GM19043 (cell line): ENCODE data around the gene CSF1.
"Not testable (repeated sequence)": the region's sequence is repeated elsewhere in the genome, so short reads cannot be mapped to it uniquely, and the experiment has no call there.

Experiments used
- ATAC-seq: cut with Tn5 transposase; IDR thresholded peaks from one replicate; pipeline ENCODE4 v1.9.1; 2021; ENCODE audit warnings: low read depth; ENCODE audit not compliant: unreplicated experiment

Gene CSF1

DNA sequence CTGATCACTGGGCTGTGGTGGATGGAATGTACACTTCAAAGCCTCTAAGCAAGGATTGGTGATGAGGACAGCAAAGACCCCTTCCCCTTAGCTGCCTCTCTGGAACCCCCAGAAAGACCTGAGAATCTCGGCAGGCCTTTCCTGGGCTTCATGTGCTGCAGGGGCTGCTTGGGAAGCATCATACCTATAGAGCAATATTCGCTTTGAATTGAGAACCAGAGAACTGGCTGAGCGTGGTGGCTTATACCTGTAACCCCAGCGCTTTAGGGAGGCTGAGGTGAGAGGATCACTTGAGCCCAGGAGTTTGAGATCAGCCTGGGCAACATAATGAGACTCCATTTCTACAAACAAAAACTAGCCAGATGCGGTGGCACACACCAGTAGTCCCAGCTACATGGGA is 22.0 kb downstream of the CSF1 start:
- ATAC-seq = no peak

DNA sequence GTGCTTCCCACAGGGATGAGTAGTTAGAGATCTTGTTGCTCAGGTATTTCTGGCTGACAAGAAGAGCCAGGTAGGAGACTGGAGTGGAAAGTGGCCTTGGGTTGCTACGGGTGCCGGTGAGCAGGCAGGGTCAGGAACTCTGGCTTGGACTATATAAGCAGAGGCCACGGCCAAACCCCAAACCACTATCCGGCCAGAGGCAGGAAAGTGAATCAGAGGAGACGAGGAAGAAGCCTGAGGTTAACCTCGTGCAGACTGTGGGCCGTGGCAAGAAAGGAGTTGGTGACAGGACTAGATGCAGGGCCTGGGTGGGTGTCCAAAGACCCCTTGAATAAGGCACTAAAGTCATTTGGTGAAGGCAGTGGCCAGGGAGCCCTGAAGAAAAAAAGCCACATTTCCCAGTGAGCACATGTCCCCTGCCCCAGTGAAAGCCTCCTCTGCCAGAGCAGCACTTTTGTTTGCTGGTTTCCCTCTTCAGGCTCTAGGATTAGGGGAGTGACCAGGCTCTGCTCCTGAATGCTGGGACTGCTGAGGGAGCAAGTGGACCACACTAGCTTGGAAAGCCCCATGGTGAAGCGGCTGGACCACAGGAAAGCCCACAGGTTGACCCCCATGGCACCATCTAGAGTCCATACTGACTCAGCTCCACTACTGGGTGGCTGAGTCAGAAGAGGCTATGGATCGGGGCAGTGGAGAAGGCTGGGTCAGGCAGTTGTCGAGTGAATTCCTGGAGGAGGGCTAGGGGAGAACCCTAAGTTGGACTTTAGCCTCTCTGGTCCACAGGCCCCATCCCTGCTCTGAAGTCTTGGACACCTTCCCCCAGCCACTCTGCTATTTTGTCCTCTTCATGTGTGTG is 23.4 kb downstream of the CSF1 start:
- ATAC-seq = no peak

DNA sequence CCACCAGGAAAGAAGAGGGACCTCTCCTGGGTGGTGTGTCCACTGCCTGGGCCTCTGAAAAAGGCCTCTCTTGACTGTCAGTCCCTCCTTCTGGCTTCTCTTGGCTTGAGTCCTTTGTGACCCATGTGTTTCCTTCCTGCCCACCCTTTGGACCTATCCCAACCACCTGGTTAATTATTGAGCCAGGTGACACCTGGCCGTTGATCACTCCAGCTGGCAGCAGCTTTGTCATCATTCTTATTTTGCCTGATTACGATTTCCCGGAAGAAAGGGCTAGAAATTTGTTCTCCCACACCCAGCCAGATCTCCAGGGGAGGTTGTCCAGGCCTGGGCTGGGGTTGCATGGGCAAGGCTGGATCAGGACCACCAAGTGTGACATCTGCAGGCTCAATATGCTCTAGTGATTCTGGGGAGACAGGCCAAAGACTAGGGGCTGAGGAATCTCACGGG is 24.8 kb downstream of the CSF1 start:
- ATAC-seq = no peak

DNA sequence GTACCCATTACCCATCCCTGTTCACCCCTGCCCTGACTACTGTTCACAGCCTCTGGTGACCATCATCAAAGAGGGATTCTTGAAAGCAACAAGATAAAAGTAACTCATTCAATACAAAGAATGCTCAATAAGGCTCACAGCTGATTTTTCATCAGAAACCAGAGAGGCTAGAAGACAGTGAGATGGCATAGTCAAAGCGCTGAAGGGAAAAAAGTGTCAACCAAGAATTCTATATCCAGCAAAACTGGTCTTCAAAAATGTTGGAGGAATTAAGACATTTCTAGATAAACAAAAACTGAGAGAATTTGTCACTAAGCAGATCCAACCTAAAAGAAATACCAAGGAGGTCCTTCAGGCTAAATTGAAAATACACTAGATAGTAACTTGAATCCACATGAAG is 27.1 kb downstream of the CSF1 start:
- ATAC-seq = no peak

DNA sequence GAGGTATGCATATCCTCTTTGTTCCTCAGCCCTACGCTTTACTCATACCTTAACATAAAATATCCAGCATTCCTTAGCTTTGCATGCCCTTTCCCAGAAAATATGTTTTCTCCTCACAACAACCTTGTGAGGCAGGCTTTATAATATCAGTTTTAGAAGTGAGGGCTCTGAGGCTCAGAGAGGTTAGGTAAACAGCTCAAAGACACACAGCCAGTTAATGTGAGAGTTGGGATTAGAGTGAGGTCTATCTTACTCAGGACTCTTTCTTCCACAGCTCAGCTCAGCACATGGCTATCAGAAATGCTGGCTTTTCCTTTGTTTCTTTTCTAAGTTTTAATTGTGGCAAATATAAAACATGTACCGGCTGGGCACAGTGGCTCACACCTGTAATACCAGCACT is 27.9 kb downstream of the CSF1 start:
- ATAC-seq = no peak

DNA sequence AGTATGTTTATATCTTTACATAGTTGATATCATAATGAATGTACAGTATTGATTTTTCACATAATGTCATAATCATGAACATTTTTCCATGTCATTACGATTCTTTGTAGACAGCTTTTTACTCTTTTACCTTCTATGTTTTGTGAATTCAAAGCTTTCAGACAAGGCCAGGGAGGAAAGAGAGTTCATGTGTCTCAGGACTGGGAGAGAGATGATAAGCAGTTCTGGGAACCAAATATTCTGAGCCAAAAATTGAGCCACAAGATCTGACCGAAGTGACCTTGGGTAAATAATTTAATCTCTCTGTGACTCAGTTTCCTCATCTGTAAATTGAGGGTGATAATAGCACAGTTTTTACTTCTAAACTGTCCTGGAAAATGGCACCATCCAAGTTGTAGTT is 31.8 kb downstream of the CSF1 start:
- no peak for ATAC-seq

DNA sequence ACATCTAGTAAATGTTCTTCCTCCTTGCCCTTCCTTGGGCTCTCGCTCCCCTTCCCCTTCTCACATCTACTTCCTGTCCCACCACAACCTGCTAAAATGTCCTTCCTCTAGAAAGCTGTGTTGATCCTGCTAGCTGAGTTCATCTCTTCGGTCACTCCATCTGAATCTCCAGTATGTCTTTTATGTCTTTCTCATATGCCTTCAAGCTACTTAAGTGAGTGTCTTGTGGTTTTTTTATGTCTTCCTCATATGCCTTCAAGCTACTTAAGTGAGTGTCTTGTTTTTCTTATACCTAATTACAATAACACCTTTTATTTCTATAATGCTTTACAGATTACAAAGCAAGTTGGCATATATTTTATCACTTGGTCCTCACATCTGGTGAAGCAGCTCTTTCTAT is 33.9 kb downstream of the CSF1 start:
- no peak for ATAC-seq

DNA sequence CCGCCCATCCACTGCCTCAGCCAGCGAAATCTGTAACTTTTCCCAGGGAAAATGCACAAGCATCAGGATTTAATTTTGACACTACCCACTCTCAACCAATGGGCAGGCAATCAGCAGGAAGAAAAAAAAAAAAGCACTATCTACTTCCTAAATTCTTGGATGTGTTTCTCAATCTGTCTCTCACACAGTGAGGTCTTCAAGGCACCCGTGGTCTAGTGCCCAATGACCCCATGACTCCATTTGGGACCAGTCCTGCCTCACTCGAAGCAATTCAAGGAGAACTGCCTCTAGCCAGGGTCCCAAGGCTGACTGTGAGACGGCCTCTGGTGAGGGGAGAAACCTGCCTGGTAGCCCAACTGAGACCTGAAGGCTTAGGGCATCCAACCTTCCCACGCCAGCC is 35.9 kb downstream of the CSF1 start:
- no peak for ATAC-seq

DNA sequence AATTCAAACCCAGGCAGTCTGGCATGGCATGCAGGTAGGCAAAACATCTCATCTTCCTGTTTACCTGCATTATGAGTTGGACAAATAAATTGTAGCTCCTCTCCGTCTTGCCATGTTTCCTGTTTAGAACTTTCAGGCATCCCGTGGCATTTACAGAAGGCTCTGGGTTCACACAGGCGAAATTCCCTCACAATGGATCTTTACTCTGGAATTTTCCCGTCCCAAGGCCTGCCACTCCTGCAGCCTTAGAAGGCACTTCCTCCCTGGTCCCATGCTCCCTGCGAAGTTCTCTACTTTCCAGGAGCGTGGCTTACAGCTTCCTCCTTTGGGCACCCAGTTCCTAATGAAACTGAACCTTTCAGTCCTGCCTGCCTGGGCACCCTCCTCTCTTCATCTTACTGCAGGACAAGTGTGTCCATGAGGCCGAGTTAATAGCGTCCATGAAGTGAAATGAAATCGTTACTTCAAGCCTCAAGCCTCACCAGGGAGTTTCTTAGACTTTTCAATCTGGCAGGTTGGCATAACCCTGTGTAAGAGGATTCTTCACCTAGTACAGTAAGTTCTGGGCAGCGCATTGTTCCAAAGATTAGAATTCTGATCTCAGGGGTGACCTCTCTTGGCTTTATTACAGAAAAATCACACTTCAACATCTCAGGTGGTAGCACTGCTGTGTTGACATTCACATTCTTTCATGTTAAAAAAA is 37.1 kb downstream of the CSF1 start:
- no peak for ATAC-seq

DNA sequence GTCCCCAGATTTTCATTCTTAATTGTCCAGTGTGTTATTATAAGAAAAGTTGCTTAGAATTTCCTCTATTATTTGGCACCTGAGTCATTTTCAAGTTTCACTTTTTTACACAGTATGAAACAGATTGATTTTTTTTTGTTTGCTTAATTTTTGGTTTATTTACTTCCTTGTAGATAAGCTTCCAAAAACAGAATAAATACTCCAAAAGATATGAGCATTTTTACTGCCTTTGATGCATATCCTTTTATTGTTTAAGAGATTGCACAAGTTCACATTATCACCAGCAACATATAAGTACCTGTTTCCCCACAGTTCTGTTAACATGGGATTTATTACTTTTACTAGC is 37.6 kb downstream of the CSF1 start:
- no peak for ATAC-seq

DNA sequence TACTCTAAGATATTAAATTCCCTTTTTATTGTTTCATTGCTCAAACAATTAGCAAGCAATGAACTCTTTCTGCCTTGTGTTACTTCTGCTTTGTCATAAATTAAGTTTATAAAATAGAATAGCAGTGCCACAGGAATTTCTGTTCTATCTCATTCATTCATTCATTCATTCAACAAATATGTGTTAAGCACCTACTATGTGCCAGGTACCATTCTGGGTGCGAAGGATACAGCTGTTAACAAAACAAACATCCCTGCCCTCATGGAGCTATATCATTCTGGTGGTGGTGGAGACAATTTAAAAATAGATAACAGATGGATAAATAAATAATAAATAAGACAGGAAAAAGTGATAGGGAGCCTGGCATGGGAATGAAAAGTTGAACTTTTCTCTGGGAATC is 39.4 kb downstream of the CSF1 start:
- ATAC-seq = no peak

DNA sequence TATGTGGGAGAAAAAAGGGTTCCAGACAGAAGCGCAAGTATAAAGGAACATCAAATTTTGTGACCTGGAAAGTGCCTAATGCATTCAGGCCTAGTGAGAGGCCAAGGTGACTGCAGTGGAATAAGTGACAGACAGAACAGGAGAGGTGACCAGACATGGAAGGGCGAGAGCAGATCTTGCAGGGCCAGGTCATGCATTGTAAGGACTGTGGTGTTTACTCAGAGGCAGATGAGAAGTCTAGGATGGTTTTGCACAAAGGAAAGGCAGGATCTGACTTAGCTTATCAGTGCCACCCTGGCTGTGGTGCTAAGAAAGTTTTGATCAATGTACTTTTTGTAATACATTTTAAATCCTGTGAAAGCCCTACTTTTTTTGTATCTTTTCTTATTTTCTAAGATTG is 39.9 kb downstream of the CSF1 start:
- ATAC-seq = no peak

DNA sequence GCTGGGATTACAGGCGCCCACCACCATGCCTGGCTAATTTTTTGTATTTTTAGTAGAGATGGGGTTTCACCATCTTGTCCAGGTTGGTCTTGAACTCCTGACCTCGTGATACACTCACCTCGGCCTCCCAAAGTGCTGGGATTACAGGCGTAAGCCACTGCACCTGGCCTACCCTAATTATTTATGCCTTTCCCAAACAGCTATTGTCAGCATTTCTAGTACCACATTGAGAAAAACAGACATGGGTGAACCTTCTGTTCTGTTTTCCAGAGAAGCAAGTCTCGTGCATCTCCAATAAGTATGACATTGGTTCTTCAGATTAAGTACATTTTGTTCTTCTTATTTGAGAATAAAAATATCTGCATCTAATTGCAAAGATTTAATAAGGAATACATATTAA is 40.9 kb downstream of the CSF1 start:
- not testable (repeated sequence) for ATAC-seq

DNA sequence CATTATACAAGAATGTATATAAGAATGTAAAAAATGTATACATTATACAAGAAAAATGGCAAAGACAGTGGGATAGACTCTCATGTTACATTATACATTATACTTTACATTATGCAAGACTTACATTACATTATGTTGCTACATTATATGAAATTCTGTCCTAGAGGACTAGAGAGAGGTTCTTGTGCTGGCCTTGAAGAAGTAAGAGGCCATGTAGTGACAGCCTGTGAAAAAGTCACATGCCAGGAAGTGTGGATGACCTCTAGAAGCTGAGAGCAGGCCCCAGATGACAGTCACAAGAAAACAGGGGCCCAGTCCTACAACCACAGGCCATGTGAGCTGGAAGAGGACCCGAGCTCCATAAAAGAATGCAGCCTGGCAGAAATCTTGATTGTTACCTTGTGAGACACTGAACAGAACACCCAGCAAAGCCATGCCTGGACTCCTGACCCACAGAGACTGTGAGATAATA is 43.4 kb downstream of the CSF1 start:
- ATAC-seq = no peak

DNA sequence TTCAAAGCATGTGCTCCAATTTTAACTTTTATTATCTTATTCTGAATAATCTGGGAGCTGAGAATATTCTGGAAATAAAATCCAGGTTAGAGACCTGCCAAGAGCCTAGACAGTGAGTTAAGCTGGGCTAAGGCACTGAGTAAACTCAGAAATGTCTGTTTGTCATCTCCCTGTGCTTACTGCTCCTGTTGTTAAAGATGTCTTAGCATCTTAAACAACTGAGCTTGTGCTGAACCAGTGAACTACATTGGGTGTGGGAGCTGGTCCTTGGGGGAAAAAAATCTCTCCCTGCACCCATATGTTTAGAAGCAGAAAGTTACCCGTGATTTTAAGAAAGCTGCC is 49.0 kb downstream of the CSF1 start:
- ATAC-seq = no peak

DNA sequence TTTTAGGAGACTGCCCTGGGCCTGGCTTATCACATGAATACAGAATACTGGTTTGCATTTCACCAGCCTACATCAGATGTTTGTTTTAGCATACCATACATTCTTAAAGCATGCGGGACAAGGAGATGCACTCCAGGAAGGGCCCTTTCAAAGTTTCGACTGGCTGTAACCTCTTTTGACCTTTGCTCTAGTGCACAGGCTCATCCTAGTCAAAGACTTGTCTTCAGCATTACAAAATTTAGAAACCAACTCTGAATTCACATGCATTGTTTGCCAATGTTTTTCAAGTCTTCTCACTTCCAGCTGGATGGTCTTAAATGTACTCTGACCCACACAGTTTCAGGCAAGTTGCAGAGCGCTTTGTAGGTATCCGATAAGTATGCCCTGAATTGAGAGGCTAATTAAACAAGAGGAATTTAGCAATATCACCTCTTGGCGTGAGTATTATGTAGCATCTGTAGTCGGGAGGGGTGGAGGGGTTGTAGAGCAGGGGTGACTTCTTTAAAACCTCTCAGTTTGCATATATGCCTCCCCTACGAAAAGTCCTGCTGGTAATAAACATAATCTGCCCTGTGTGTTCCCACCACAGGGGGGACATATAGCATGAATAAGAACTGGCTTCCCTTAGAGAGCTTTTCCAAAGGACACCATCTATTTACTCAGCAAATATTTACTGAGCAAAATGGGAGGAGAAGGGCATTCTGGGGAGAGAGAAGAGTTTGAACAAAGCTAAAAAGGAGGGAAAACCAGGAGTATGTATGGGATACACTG is 49.5 kb downstream of the CSF1 start:
- no peak for ATAC-seq

DNA sequence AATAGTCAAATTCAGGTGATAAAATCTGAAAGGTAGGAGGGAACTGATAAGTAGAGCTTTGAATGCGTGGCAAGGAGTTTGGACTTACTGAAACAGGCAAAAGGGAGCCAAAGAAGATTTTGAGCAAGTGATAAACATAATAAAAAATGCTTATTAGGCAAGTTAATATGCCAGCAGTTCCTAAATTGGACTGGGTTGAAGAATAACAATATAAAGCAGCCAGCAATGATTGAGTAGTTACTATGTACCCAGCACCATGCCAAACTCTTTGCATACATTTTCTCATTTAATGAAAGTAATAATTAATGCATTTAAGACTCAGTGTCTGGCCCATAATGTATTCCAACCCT is 50.1 kb downstream of the CSF1 start:
- ATAC-seq = no peak

DNA sequence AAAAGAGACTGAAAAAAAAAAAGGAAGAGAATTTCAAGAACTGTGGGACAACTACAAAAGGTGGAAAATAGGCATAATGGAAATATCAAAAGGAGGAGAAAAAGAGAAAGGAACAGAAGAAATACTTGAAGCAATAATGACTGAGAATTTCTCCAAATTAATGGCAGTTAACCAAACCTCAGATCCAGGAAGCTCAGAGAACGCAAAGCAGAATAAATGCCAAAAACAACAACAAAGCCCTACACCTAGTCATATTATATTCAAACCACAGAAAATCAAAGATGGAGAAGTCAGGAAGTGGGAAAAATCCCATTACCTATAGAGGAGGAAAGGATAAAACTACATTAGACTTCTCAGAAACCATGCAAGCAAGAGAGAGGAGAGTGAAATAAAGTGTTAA is 53.2 kb downstream of the CSF1 start:
- no peak for ATAC-seq

DNA sequence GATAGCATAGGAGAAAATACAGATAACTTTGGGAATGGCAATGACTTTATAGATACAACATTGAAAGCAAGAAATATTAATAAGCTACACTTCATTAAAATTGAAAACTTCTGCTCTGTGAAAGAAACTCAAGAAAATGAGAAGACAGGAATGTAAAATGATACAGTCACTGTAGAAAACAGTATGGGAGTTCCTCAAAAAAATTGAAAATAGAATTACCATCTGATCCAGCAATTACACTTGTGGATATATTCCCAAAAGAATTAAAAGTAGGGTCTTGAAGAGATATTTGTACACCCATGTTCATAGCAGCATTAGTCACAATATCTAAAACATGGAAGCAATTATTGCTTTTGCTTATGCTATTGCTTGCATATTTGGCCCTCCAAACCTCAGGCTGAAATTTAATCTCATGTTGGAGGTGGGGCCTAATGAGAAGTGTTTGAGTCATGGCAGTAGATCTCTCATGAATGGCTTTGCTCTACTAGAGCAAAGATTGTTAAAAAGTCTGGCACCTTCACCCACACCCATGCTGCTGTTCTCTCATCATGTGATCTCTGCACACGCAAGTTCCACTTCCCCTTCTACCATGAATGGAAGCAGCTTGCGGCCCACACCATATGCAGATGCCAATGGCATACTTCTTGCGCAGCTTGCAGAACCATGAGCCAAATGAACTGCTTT is 58.6 kb downstream of the CSF1 start:
- ATAC-seq = no peak

DNA sequence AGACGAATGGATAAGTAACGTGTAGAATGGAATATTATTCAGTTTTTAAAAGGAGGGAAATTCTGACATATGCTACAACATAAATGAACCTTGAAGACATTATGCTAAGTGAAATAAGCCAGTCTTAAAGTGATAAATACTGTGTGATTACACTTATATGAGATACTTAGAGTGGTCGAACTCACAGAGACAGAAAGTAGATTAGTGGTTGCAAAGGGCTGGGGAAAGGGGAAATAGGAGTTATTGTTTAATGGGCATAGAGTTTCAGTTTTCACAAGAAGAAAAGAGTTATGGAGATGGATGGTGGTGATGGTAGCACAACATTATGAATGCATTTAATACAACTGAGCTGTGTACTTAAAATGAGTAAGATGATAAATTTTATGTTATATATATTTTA is 59.3 kb downstream of the CSF1 start:
- ATAC-seq = no peak

DNA sequence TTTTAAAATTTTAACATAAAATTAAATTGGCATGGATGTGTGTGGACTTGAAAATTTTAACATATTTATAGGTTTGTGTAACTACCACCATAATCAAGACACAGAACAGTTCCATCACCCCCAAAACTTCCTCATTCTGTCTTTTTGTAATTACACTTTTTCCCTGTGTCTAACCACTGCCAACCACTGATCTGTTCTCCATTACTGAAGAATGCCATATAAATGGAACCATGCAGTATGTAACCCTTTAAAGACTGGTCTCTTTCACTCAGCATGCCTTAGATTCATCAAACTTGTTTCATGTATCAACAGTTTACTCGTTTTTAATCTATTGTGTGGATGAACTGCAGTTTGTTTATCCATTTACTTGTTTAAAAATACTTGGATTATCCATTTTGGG is 60.9 kb downstream of the CSF1 start:
- no peak for ATAC-seq
